Tibial nerve (tissue), 4 donors: ENCODE measurements around the gene ODR4.

Source experiments
- CTCF ChIP-seq, 5 experiments: fragments of 200-600 bp in 3 of 5; fragments of 450-650 bp in 2 of 5; sonication (generic) in 3 of 5; IDR thresholded peaks; one replicate each; pipeline ENCODE4 v1.5.1; 2016 to 2019; ENCODE audit warnings: antibody characterized with exemption in 5 of 5, mild to moderate bottlenecking in 3 of 5, moderate library complexity in 2 of 5
- EP300 ChIP-seq, 2 donors: sonication (generic); formaldehyde crosslinking; IDR thresholded peaks; one replicate each; pipeline ENCODE4 v1.6.1; 2017; ENCODE audit warnings: antibody characterized with exemption in 2 of 2, mild to moderate bottlenecking in 1 of 2
- POLR2A ChIP-seq, 2 donors: fragments of 450-650 bp; IDR thresholded peaks; one replicate each; pipeline ENCODE4 v1.6.1; 2017; ENCODE audit warnings: antibody characterized with exemption in 2 of 2, mild to moderate bottlenecking in 2 of 2, moderate library complexity in 2 of 2

DNA sequence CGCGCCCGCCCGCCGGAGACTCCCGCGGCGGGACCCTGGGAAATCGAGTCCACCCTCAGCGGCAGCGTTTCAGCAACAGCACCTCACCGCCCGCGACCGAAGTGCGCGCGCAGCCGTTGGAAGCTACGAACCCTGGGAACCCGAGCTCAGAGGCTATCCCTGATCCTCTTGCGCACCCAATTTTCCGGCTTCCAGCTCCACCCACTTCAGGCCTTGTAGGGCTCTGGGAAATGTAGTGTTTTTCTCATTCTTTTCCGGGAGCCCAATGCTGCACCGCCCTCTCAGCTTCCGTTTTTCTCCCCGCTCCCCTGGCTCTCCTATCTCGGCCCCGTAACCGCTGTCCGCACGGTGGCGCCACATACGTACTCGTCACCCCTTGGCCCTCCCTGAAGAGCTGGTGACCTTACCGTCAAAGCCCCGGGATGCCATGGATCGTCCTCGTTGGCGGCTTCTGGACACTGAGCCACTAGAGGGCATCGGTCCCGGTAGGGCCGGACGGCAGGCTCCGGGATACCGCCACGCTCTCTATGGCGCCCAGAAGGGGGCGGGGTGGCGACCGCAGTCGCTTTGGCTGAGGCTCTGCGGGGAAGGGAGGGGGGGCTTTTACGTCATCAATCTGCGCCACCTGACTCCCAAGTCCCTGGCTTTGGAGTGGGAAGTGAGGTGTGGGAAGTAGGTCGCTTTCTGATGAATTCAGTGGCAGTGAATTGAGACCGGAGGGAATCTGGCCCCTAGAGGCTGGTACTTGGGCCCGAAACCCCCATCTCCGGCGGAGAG lies at the start of gene ODR4, which contains the start of gene TPR:
- TF ChIP-seq POLR2A (IDR thresholded peaks at IDR 0.05) (peak; percentile 82 to 83), CTCF (IDR thresholded peaks at IDR 0.05) (peak; percentile 93 to 99 (median 99)), EP300 (IDR thresholded peaks at IDR 0.05) (peak; percentile 49 to 88)
